Measurements from ENCODE around the gene TTC1.

Gene TTC1

DNA sequence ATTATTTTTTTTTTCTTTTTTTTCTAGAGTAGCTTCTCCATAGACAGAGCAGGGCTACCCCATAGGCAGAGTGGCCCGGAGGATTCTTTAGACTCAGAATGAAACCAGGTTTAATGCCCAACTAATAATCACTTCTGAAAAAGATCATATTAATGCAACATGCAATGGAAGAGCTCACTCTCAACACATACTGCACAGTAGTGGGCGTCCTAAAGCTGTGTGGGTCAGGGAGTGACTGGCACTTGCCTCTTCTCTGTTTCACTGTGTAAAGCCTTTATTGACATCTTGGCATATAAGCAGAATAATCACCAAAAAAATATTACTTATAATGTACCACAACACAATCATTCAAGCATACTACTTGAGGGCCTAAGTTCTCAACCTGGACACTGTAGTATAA, 99.2 kb downstream of the TTC1 start:
- Histone ChIP-seq H3K4me1 (no peaks in the 10 kb centered on the region), H3K4me3 (ENCODE audit: low read depth, low read length) (no peak overlapping the region), H3K9me3 (no peaks in the 10 kb centered on the region), H3K36me3 (peaks cover 58% of the 10 kb centered on the region), H3K27me3 (no peaks in the 10 kb centered on the region)
- no peak for DNase-seq
- TF ChIP-seq, protein P1, sequence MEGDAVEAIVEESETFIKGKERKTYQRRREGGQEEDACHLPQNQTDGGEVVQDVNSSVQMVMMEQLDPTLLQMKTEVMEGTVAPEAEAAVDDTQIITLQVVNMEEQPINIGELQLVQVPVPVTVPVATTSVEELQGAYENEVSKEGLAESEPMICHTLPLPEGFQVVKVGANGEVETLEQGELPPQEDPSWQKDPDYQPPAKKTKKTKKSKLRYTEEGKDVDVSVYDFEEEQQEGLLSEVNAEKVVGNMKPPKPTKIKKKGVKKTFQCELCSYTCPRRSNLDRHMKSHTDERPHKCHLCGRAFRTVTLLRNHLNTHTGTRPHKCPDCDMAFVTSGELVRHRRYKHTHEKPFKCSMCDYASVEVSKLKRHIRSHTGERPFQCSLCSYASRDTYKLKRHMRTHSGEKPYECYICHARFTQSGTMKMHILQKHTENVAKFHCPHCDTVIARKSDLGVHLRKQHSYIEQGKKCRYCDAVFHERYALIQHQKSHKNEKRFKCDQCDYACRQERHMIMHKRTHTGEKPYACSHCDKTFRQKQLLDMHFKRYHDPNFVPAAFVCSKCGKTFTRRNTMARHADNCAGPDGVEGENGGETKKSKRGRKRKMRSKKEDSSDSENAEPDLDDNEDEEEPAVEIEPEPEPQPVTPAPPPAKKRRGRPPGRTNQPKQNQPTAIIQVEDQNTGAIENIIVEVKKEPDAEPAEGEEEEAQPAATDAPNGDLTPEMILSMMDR (IDR thresholded peaks at IDR 0.05; ENCODE audit: low read depth, low read length) = no peak

Measured in BE2C (cell line).